GM15510 (cell line): ENCODE data around the gene MECP2.

Experiments used
- POLR2A ChIP-seq: IDR thresholded peaks from 3 replicates; pipeline ENCODE4 v1.6.1; 2011; ENCODE audit warnings: borderline replicate concordance; ENCODE audit not compliant: insufficient read length; ENCODE audit errors: extremely low read depth

The MECP2 gene

GRCh38 chrX:154022108-154022507 lies 75.4 kb downstream of the MECP2 start:
- TF ChIP-seq POLR2A = no peak

GRCh38 chrX:154021131-154021611 lies 76.3 kb downstream of the MECP2 start:
- no peak for TF ChIP-seq POLR2A

- TF ChIP-seq POLR2A = no peak
Measured at GRCh38 chrX:154020536-154021115, 76.9 kb downstream of the MECP2 start.

- peak; percentile 69 for TF ChIP-seq POLR2A
Measured at GRCh38 chrX:154019633-154020528, 77.6 kb downstream of the MECP2 start, which contains the start of gene IRAK1. TSS of gene IRAK1 (minus strand) at chrX:154019902. CDS start at chrX:154019812, 90 bp downstream.

DNA sequence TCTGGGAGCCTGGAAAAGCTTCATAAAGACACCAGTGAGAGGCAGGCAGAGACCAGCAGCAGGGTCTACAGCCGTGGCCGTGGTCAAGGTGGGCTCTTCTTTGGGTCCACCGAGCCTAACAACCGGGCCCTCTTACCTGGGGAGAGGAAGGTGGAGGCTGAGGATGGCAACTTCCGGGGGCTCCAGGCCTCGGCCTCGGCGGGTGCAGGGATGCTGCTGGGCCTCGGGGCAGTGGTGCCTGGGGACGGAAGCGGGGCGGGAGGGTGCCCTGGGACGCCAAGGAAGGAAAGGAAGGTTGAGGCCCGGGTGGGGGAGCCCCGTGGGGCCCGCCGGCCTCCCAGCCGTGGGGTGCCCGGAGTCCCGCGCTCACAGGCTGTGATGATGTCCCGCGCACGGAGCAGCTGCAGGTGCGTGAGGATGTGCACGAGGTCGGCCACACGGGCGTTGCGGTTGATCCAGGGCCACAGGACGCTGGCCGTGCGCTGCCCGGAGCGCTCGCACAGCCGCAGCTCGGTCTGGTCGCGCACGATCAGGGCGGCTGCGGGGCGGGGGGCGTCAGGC lies 78.4 kb downstream of the MECP2 start:
- peak; percentile 11 for TF ChIP-seq POLR2A

- no peak for TF ChIP-seq POLR2A
Measured at GRCh38 chrX:154018518-154019060, 78.9 kb downstream of the MECP2 start.

DNA sequence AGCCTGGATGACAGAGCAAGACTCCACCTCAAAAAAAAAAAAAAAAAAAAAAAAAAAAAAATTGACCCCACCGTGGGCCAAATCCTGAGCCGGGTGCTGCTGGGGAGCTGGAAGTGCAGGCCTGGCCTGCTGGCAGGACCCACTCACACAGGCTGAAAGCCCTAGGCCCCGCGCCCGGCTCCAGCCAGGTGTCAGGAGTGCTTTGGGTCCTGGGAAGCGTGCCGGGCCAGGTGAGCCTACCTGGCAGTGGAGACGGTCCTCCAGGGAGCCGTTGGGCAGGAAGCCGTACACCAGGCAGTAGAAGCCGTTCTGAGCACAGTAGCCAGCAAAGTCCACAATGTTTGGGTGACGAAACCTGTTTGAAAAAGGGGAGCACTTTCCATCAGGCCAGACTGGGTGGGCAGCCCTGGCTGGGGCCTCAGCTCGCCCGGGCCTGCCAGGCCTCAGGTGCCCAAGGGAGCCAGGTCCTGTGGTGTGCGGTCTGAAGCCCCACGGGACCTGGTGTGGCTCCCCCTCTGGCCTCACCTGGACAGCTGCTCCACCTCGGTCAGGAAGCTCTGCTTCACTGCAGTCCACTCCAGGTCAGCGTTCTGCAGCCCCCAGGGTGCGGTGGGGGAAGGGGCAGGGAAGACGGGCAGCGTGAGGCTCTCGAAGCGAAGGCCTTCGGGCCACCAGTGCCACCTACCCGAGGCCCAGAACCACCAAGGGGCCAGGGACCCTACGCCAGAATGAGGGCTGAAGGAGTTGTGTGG lies 79.6 kb downstream of the MECP2 start:
- TF ChIP-seq POLR2A = no peak

DNA sequence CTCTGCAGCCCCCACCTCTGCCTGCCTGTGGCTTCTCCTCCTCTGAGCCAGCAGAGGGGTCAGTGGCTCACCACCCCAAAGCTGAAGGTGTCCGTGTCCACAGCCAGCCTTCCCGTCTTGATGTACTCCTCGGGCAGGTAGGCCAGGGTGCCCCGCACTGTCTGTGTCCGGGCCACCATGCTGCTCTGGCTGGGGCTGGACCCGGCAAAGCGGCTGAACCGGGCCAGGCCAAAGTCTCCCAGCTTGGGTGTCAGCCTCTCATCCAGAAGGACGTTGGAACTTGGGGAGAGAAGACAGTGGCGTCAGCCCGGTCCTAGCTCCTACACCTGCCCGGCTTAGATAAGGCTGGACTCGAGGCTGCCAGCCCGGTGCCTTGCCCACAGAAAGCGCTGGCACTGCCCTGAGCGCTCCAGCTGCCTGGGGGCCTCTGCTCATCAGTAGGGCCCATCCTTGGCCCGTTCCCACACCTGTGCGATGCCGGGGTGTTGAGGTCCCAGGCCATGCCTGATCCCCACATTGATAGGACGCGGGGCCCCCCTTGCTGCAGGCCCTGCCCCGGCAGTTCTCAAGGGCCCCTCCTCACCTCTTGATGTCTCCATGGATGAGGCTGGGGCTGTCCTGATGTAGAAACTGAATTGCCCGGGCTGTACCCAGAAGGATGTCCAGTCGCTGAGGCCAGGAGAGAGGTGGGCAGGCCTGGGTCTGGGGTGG lies 81.0 kb downstream of the MECP2 start:
- no peak for TF ChIP-seq POLR2A

GRCh38 chrX:154015581-154016264 lies 81.8 kb downstream of the MECP2 start:
- TF ChIP-seq POLR2A = no peak

- no peak for TF ChIP-seq POLR2A
Measured at GRCh38 chrX:154014429-154015380, 82.8 kb downstream of the MECP2 start.

DNA sequence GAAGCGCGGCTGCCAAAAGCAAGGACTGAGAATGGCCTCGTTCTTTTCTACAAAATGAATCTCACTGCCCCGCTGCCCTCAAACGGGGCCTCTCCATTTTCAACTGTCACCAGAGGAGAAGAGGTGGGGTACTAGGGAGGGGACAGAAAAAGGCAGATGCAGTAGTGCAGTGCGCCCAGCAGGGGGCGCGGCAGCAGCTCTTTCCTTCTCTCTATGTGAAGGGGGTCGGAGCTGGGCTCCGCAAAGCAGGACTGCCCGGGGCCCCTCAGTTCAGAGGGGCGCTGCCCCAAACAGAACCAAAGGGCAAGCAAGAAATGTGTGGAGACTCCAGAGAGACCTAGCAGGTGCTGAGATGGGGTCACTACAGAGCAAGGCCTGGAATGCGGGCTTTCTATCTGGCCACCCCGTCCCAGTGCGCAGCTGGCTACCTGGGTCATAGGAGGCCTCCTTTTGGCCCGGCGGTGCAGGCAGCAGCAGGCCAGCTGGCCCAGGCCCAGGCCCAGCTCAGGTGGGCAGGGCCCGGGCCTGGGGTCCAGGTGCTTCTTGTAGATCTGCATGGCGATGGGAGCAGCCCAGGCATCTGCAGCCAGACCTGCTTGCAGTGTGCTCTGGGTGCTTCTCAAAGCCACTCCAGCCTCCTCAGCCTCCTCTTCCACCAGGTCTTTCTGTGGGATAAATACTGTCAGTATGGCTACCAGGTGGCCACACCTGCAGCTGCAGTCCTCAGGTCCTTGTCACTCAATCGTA lies 83.7 kb downstream of the MECP2 start:
- TF ChIP-seq POLR2A = peak; percentile 17
